ENCODE results near the gene TM7SF3. TPM values are rescaled to one million over a fixed set of nuclear protein-coding genes. Genes with fewer than 3 reads are reported as not detected.

The TM7SF3 gene
- total and polyA plus RNA-seq, 2 experiments from 2014 or later = 50.1 to 50.8 TPM

DNA sequence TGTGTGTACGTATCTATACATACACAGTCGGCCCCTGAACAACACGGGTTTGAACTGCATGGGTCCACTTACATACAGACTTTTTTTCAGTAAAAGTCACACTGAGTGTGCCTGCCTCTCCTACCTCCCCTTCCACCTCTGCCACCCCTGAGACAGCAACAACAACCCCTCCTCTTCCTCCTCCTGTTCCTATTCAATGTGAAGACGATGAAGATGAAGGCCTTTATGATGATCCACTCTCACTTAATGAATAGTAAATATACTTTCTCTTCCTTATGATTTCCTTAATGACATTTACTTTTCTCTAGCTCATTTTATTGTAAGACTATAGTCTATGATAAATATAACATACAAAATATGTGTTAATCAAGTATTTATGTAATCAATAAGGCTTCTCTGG is 25.5 kb downstream of the TM7SF3 start:
- Histone ChIP-seq H3K4me1 (ENCODE audit: low read depth) (no peaks in the 10 kb centered on the region), H3K27me3 (no peaks in the 10 kb centered on the region), H3K4me3 (no peak overlapping the region), H3K9me3 (ENCODE audit: low read depth) (no peaks in the 10 kb centered on the region), H3K27ac (no peak overlapping the region), H3K36me3 (no peaks in the 10 kb centered on the region)
- no peak for DNase-seq (ENCODE audit: low read depth in 1 of 2, low spot score in 1 of 2)
- TF ChIP-seq, protein P1, sequence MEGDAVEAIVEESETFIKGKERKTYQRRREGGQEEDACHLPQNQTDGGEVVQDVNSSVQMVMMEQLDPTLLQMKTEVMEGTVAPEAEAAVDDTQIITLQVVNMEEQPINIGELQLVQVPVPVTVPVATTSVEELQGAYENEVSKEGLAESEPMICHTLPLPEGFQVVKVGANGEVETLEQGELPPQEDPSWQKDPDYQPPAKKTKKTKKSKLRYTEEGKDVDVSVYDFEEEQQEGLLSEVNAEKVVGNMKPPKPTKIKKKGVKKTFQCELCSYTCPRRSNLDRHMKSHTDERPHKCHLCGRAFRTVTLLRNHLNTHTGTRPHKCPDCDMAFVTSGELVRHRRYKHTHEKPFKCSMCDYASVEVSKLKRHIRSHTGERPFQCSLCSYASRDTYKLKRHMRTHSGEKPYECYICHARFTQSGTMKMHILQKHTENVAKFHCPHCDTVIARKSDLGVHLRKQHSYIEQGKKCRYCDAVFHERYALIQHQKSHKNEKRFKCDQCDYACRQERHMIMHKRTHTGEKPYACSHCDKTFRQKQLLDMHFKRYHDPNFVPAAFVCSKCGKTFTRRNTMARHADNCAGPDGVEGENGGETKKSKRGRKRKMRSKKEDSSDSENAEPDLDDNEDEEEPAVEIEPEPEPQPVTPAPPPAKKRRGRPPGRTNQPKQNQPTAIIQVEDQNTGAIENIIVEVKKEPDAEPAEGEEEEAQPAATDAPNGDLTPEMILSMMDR (IDR thresholded peaks at IDR 0.05; ENCODE audit: low read depth, low read length) = no peak

DNA sequence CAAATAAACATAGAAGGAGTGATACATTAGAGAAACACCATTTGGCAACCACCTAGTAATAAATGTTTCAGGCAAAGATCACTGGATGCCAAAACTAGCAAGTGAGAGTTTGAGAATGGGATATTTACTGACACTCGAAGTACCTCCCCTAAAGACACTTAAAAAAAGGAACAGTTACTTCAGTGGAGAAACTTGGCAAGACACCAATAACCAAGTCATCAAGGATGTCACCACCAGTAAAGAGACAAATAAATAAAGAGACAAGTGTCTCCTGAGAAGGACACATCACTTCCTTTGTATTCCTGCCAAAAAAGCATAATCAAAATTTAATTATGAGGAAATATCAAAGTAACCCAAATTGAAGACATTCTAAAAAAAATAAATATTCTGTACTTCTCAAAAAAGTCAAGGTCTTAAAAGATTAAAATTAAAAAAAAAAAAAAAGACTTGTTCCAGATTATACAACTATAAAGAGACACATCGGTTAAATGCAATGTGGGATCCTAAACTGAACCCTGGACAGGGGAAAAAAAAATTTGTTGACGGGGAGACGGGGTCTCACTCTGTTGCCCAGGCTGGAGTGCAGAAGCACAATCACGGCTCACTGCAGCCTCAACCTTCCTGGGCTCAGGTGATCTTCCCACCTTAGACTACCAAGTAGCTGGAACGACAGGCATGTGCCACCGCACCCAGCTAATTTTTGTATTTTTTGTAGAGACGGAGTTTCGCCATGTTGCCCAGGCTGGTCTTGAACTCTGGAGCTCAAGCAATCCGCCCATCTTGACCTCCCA is 26.4 kb downstream of the TM7SF3 start:
- H3K27me3 ChIP-seq = no peaks in the 10 kb centered on the region
- DNase-seq (ENCODE audit: low read depth in 1 of 2, low spot score in 1 of 2) = no peak
- H3K36me3 ChIP-seq = no peaks in the 10 kb centered on the region
- no peaks in the 10 kb centered on the region for H3K4me1 ChIP-seq (ENCODE audit: low read depth)
- TF ChIP-seq, protein P1 (IDR thresholded peaks at IDR 0.05; ENCODE audit: low read depth, low read length) = no peak
- H3K9me3 ChIP-seq (ENCODE audit: low read depth) = no peaks in the 10 kb centered on the region
- H3K4me3 ChIP-seq = no peak overlapping the region
- H3K27ac ChIP-seq = no peak overlapping the region

DNA sequence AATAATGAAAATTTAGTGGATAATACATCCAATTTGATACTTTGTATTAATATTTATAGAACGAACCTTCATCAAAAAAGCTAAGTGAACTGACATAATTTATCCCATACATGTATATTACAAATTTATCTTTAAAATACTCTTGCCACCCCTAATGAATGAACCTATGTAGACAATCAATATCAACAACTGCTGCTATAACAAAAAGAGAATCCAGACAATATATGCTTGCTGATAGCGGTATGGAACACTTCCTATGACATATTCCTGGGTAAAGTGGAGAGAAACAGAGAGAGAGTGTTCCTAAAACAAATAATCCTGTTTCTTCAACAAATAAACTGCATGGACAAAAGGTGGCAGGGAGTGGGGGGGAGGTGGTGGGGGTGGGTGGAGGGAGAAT is 31.3 kb downstream of the TM7SF3 start:
- H3K36me3 ChIP-seq = no peaks in the 10 kb centered on the region
- no peaks in the 10 kb centered on the region for H3K4me1 ChIP-seq (ENCODE audit: low read depth)
- H3K27ac ChIP-seq = no peak overlapping the region
- no peaks in the 10 kb centered on the region for H3K27me3 ChIP-seq
- H3K4me3 ChIP-seq = no peak overlapping the region
- no peaks in the 10 kb centered on the region for H3K9me3 ChIP-seq (ENCODE audit: low read depth)
- no peak for DNase-seq (ENCODE audit: low read depth in 1 of 2, low spot score in 1 of 2)
- TF ChIP-seq, protein P1 (IDR thresholded peaks at IDR 0.05; ENCODE audit: low read depth, low read length) = no peak

DNA sequence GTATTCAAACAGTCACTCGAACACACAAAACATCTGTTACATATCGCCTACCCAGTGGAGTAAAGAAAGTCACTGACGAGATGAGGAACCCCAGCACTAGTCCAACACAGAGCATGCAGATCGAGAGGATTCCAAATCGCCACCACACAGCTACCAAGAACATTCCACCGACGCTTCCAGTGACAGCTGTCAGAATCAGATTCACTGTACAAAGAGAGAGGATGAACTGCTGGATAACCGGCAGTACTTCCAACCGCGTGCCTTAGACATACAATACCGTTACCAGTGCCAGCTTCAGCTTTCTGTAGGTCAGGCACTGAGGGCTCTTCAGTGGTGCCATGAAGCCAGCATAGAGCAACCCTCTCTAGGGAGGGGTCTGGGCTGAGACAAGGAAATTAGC is 34.5 kb downstream of the TM7SF3 start:
- Histone ChIP-seq H3K9me3 (ENCODE audit: low read depth) (no peaks in the 10 kb centered on the region), H3K27me3 (no peaks in the 10 kb centered on the region), H3K36me3 (no peaks in the 10 kb centered on the region), H3K4me1 (ENCODE audit: low read depth) (no peaks in the 10 kb centered on the region), H3K4me3 (no peak overlapping the region), H3K27ac (no peak overlapping the region)
- TF ChIP-seq, protein P1 (IDR thresholded peaks at IDR 0.05; ENCODE audit: low read depth, low read length) = no peak
- DNase-seq (ENCODE audit: low read depth in 1 of 2, low spot score in 1 of 2) = no peak

DNA sequence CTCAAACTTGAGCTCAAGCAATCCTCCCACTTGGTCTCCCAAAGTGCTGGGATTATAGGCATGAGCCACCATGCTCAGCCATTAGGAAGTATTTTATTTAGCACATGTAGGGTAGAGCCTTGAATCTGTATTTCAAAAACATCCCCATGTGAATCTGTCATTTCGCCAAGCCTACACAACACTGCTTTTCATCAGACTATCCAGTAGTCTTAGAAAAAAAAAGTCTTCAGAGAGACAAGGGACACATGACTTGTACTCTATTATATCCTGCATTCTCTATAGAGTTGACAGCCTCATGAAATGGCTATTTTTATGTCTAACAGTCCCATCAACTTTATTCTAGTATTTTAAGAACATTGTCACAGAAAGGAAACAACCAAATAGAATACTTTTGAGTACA is 35.4 kb downstream of the TM7SF3 start:
- TF ChIP-seq, protein P1 (IDR thresholded peaks at IDR 0.05; ENCODE audit: low read depth, low read length) = no peak
- no peak for DNase-seq (ENCODE audit: low read depth in 1 of 2, low spot score in 1 of 2)
- Histone ChIP-seq H3K27ac (no peak overlapping the region), H3K36me3 (no peaks in the 10 kb centered on the region), H3K4me1 (ENCODE audit: low read depth) (no peaks in the 10 kb centered on the region), H3K27me3 (no peaks in the 10 kb centered on the region), H3K4me3 (no peak overlapping the region), H3K9me3 (ENCODE audit: low read depth) (no peaks in the 10 kb centered on the region)
